GM10266 (cell line): ENCODE measurements around the gene KLK1.

ENCODE experiments used
- DNase-seq: peaks from one replicate; pipeline ENCODE4 v3.0.0; 2012; ENCODE audit errors: extremely low spot score
- TF ChIP-seq, protein P1 (sequence below): IDR thresholded peaks from 2 replicates; pipeline ENCODE4 v1.5.1; 2012; ENCODE audit warnings: mild to moderate bottlenecking, low read depth; ENCODE audit not compliant: control insufficient read depth, insufficient read depth; ENCODE audit errors: missing control alignments

The KLK1 gene

DNA sequence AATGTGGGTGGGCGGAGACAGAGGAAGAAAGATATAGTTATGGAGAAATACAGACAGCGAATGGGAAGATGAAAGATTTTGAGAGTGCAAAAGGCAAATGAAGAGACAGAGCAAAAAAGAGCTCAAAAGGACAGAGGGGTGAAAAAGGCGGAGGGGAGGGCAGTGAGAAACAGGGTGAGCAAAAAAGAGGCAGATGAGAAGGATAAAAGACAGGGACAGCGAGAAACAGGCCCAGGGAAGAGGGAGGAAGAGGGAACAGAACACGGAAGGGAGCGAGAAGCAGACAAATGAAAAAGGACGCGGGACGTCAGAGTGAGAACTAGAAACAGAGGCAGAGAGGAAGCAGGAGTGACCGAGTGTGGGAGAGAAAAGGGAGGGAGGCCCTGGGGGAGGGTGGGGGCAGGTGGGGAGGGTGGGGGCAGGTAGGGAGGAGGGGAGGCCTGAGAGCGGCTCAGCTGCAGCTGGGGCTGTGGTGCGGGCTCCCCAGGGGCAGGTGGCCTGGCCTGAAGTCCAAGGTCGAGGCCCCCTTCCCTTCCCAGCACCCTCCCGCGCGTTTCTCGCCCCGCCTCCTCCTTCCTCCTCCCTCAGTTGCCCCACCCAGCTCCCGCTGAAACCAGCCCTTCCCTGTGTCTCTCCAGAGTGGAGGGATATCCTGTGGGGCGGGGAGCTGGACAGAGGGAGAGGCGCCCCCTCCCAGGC lies 2.9 kb downstream of the KLK1 start:
- TF ChIP-seq, protein P1, sequence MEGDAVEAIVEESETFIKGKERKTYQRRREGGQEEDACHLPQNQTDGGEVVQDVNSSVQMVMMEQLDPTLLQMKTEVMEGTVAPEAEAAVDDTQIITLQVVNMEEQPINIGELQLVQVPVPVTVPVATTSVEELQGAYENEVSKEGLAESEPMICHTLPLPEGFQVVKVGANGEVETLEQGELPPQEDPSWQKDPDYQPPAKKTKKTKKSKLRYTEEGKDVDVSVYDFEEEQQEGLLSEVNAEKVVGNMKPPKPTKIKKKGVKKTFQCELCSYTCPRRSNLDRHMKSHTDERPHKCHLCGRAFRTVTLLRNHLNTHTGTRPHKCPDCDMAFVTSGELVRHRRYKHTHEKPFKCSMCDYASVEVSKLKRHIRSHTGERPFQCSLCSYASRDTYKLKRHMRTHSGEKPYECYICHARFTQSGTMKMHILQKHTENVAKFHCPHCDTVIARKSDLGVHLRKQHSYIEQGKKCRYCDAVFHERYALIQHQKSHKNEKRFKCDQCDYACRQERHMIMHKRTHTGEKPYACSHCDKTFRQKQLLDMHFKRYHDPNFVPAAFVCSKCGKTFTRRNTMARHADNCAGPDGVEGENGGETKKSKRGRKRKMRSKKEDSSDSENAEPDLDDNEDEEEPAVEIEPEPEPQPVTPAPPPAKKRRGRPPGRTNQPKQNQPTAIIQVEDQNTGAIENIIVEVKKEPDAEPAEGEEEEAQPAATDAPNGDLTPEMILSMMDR, result no peak
- DNase-seq, result peak; percentile 75

DNA sequence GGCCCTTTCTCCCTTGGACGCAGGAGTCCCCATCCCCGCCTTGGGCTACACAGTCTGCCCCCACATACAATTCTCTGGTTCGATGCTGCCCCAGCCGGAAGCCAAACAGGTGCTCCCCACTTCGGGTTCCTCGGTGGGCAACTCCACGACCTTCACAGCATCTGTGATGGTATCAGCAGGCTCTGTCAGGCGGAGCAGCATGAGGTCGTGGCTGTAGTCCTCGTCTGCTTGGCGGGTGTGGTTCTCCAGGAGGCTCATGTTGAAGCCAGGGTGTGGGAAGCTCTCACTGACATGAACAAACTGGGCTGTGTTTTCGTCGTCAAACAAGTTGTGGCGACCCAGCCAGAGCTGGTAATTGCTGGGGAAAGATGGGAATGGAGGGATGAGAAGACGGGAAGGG lies 3.5 kb downstream of the KLK1 start:
- TF ChIP-seq, protein P1, result no peak

DNA sequence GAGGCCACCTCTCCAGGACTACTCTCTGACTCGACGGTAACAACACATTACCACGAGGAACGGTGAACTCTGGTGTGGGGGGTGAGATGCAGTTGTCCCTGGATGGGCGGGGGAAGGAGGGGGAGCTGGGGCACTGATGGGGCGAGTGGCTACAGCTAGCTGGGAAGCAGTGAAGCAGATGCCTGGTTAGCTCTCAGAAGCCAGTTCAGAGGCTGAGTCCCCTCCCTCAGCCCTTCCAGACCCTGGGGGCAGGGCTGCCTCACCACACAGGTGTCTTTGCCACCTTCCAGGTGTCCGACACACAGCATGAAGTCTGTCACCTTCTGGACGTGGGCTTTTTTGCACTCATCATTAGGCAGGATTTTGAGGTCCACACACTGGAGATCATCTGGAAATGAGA lies 4.0 kb downstream of the KLK1 start:
- TF ChIP-seq, protein P1, result no peak

More for the DNA sequence above, 3.5 kb downstream of the KLK1 start:
- no peak for DNase-seq

DNA sequence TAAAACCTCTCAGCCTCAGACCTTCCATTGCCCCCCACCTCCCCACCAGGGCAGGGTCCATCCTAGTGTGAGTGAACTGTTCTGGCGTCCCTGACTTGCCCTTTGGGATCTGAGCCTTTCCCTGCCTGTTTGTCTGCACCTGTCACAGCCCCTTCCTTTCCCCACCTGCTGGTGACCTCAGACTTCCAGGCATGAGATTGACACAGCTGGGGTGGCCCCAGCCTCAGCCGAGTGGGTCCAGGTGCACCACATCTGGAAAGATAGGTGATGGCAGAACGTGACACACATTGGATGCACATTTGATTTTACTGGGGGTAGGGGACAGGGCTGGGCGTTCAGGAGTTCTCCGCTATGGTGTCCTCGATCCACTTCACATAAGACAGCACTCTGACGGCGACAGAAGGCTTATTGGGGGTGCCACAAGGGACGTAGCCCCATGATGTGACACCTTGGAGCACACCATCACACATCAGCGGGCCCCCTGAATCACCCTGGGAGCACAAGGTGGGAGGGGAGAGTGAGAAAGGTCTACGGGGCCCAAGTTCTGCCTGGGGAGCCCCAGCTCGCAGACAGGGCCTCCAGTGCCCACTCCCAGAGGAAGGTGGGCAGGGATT lies 4.6 kb downstream of the KLK1 start:
- no peak for DNase-seq
- TF ChIP-seq, protein P1, result no peak

More for the DNA sequence above, 4.0 kb downstream of the KLK1 start:
- no peak for DNase-seq

DNA sequence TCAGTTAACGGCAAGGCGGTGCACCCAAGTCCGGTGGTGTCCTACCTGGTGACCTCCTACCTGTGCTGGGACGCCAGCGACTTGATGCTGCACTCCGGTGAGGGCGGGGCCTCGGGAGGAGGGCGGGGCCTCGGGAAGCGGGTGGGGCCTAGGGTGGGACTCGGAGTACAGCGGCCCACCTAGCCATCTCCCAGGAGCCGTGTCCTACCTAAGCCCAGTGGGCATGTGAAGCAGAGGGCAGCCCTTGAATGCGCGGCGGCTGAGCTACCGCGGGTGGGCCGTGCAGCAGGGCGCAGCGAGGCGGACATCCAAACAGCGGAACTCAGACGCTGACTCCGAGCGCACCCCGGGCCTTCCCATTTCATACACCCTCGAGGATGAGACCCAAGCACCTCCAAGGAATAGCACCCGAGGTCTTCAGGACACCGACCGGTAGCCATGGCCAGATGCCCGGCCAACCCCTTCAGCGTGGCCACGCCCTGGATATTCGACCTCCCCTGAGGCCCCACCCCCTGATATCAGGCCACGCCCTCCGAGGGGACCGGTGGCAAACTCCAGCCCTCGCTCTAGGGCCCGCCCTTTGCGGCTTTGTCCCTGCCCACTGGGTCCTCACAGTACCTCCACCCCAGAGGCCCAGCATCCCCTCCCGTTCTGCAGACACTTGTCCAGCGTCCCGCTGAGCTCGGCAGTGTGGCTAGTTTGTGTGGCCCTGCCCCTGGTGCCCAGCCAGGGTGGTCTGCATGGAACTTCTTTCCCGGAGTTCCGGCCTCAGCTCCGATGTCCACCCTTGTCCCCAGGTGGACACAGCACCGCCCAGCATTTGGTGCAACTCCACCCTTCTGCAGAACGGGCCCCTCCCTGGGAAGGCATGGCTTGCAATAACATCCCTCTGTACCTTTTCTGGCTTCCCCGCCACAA lies 5.4 kb downstream of the KLK1 start:
- DNase-seq, result peak; percentile 89
- TF ChIP-seq, protein P1, result no peak

DNA sequence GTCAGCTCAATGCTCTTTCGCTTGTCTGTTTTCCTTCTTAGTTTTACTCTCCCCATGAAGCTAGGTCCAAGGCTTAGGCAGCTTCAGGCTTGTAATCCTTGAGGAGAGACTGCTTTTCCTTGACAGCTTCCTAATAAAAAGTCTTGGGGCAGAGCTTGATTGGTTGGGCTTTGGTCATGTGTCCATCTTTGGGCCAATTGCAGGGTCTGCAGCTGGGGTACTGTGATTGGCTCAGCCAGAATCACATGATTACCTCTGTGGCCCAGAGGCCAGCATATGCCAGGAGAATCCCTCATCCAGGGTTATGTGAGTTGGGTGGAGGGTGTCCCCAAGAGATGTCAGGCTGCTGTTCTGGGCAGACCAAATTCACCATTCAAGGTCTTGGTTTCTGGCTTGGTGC lies 8.1 kb downstream of the KLK1 start:
- TF ChIP-seq, protein P1, result no peak
- DNase-seq, result no peak

DNA sequence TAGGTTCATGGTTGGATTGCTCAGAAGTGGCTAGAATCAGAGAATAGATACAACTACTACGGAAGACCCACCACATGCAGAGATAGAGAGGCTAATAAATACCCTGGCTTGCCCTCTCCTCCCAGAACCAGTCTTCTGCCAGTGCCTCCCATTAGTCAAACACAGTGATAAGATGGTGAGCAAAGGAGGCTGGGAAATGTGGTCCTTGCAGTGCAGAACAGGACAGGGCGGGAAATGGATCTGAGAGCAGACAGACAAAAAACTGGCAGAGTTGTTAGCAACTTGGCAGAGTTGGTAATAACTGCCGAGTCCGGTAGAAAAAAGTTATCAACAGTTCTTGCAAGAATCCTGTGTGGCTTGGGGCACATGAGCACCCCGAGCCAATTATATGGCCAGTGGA lies 8.7 kb downstream of the KLK1 start:
- DNase-seq, result no peak
- TF ChIP-seq, protein P1, result no peak
